Endothelial cell (in vitro differentiated cells): ENCODE data around the gene NEDD1. TPM values are rescaled to one million over a fixed set of nuclear protein-coding genes. Genes with fewer than 3 reads are reported as not detected.
A peak's percentile ranks its signal among the peaks of the same experiment; 100 is the strongest.

Experiments
- DNase-seq: peaks from one replicate; pipeline ENCODE4 v3.0.0; 2021; ENCODE audit warnings: low spot score
- H3K27ac Mint-ChIP-seq: one replicate; pipeline ENCODE4 v1.8.0; 2021; ENCODE audit warnings: mixed read lengths, inconsistent platforms; ENCODE audit not compliant: unreplicated experiment
- H3K27me3 Mint-ChIP-seq: one replicate; pipeline ENCODE4 v1.8.0; 2021; ENCODE audit warnings: mild to moderate bottlenecking, moderate library complexity, mixed read lengths, inconsistent platforms; ENCODE audit not compliant: unreplicated experiment
- H3K36me3 Mint-ChIP-seq: one replicate; pipeline ENCODE4 v1.8.0; 2021; ENCODE audit warnings: mild to moderate bottlenecking, low read depth, mixed read lengths, inconsistent platforms; ENCODE audit not compliant: unreplicated experiment
- H3K4me1 Mint-ChIP-seq: one replicate; pipeline ENCODE4 v1.8.0; 2021; ENCODE audit warnings: mild to moderate bottlenecking, mixed read lengths, inconsistent platforms; ENCODE audit not compliant: unreplicated experiment
- H3K4me3 Mint-ChIP-seq: one replicate; pipeline ENCODE4 v1.8.0; 2021; ENCODE audit warnings: mild to moderate bottlenecking, mixed read lengths, inconsistent platforms; ENCODE audit not compliant: unreplicated experiment
- H3K9me3 Mint-ChIP-seq: one replicate; pipeline ENCODE4 v1.8.0; 2021; ENCODE audit warnings: mixed read lengths, inconsistent platforms; ENCODE audit not compliant: unreplicated experiment
- CTCF ChIP-seq: fragments of 200-600 bp; sonication (generic); IDR thresholded peaks from one replicate; pipeline ENCODE4 v1.5.0; 2021; ENCODE audit warnings: antibody characterized with exemption; ENCODE audit not compliant: unreplicated experiment
- total RNA-seq: library from RNA; stranded (reverse); fragmentation: NEBNext Ultra II Directional; extraction: Animal tissue kit (Norgen Biotek cat#: 25700); gene quantifications from one replicate; pipeline ENCODE4 v1.2.1, GENCODE V29; 2021; ENCODE audit not compliant: unreplicated experiment

NEDD1 gene
- total RNA-seq, 1 donor from 2014 or later = 18.4 TPM

- peaks cover 26% of the 10 kb centered on the region for H3K4me1 Mint-ChIP-seq
- H3K36me3 Mint-ChIP-seq = no peaks in the 10 kb centered on the region
- H3K27me3 Mint-ChIP-seq = peaks cover 8% of the 10 kb centered on the region
- no peak for DNase-seq
- no peak for TF ChIP-seq CTCF
- H3K27ac Mint-ChIP-seq = peak overlapping the region; percentile 90
- H3K4me3 Mint-ChIP-seq = peak overlapping the region; percentile 97
- no peaks in the 10 kb centered on the region for H3K9me3 Mint-ChIP-seq
Observed at GRCh38 chr12:96908423-96908675, 1.3 kb downstream of the NEDD1 start.

GRCh38 chr12:96912261-96912660 is 5.2 kb downstream of the NEDD1 start:
- Mint-ChIP-seq H3K27ac (no peak overlapping the region), H3K36me3 (no peaks in the 10 kb centered on the region), H3K4me1 (peaks cover 26% of the 10 kb centered on the region), H3K4me3 (no peak overlapping the region), H3K9me3 (no peaks in the 10 kb centered on the region), H3K27me3 (peaks cover 8% of the 10 kb centered on the region)
- TF ChIP-seq CTCF = no peak
- no peak for DNase-seq

- Mint-ChIP-seq H3K4me1 (peaks cover 20% of the 10 kb centered on the region), H3K4me3 (no peak overlapping the region), H3K9me3 (no peaks in the 10 kb centered on the region), H3K27ac (no peak overlapping the region), H3K36me3 (no peaks in the 10 kb centered on the region), H3K27me3 (peaks cover 3% of the 10 kb centered on the region)
- TF ChIP-seq CTCF = no peak
- DNase-seq = no peak
Observed at GRCh38 chr12:96912943-96913342, 5.9 kb downstream of the NEDD1 start.

GRCh38 chr12:96919510-96920210 is 12.6 kb downstream of the NEDD1 start:
- H3K27ac Mint-ChIP-seq = no peak overlapping the region
- H3K4me3 Mint-ChIP-seq = no peak overlapping the region
- H3K9me3 Mint-ChIP-seq = no peaks in the 10 kb centered on the region
- no peak for DNase-seq
- H3K27me3 Mint-ChIP-seq = no peaks in the 10 kb centered on the region
- peaks cover 2% of the 10 kb centered on the region for H3K4me1 Mint-ChIP-seq
- no peak for TF ChIP-seq CTCF
- no peaks in the 10 kb centered on the region for H3K36me3 Mint-ChIP-seq

GRCh38 chr12:96948782-96949181 is 41.7 kb downstream of the NEDD1 start:
- H3K4me1 Mint-ChIP-seq = no peaks in the 10 kb centered on the region
- peaks cover 6% of the 10 kb centered on the region for H3K36me3 Mint-ChIP-seq
- no peak for TF ChIP-seq CTCF
- H3K27me3 Mint-ChIP-seq = no peaks in the 10 kb centered on the region
- H3K27ac Mint-ChIP-seq = no peak overlapping the region
- H3K9me3 Mint-ChIP-seq = no peaks in the 10 kb centered on the region
- H3K4me3 Mint-ChIP-seq = no peak overlapping the region
- DNase-seq = no peak
